Caco-2 (cell line): ENCODE data around the gene SMARCB1. TPM values are rescaled to one million over a fixed set of nuclear protein-coding genes. Genes with fewer than 3 reads are reported as not detected.

ENCODE experiments used
- BruUV-seq: library from RNA; stranded (reverse); fragments of 400-500 nt; replicated peaks from 2 replicates; lab custom pipeline; 2021; lab: Mats Ljungman, UMichigan
- CTCF ChIA-PET: fragments of 300-600 bp; sonication (Branson Sonifier 250); formaldehyde crosslinking; loops from one replicate; lab custom pipeline; 2022; ENCODE audit warnings: antibody characterized with exemption; lab: Charles Lee
- POLR2A ChIA-PET: fragments of 300-600 bp; sonication (Branson Sonifier 250); formaldehyde crosslinking; loops from one replicate; lab custom pipeline; 2022; ENCODE audit warnings: antibody characterized with exemption; lab: Charles Lee
- DNase-seq, 2 experiments: peaks; one replicate each; pipeline versions ENCODE4 v3.0.0 to v3.0.0-alpha.2; 2020 to 2022
- H3K27me3 ChIP-seq: replicated peaks from 2 replicates; pipeline ENCODE4 v1.6.0; 2011; ENCODE audit warnings: low read length; ENCODE audit not compliant: control insufficient read depth, insufficient read depth
- H3K36me3 ChIP-seq: 2 replicates; pipeline ENCODE4 v1.5.1; 2011; ENCODE audit warnings: low read length; ENCODE audit not compliant: control insufficient read depth, insufficient read depth
- H3K4me1 ChIP-seq: fragments of 250-450 bp; sonication (Bioruptor Pico); 2 replicates; pipeline ENCODE4 v1.5.1; 2020; ENCODE audit warnings: mild to moderate bottlenecking
- H3K4me3 ChIP-seq: 2 replicates; pipeline ENCODE4 v1.5.1; 2011; ENCODE audit warnings: low read depth, mild to moderate bottlenecking, control low read depth, low read length
- H3K9me3 ChIP-seq: fragments of 250-450 bp; sonication (Bioruptor Pico); 2 replicates; pipeline ENCODE4 v1.5.1; 2020; ENCODE audit warnings: mild to moderate bottlenecking, moderate library complexity
- H3K27ac Mint-ChIP-seq: one replicate; pipeline ENCODE4 v1.8.0; 2022; ENCODE audit warnings: mixed read lengths; ENCODE audit not compliant: unreplicated experiment
- H3K27me3 Mint-ChIP-seq: one replicate; pipeline ENCODE4 v1.8.0; 2022; ENCODE audit warnings: mixed read lengths; ENCODE audit not compliant: insufficient read depth, unreplicated experiment
- H3K36me3 Mint-ChIP-seq: one replicate; pipeline ENCODE4 v1.8.0; 2022; ENCODE audit warnings: mild to moderate bottlenecking, mixed read lengths; ENCODE audit not compliant: insufficient read depth, unreplicated experiment
- H3K4me1 Mint-ChIP-seq: one replicate; pipeline ENCODE4 v1.8.0; 2022; ENCODE audit warnings: low read depth, mixed read lengths; ENCODE audit not compliant: unreplicated experiment
- H3K4me3 Mint-ChIP-seq: one replicate; pipeline ENCODE4 v1.8.0; 2022; ENCODE audit warnings: mild to moderate bottlenecking, moderate library complexity, mixed read lengths; ENCODE audit not compliant: unreplicated experiment
- H3K9me3 Mint-ChIP-seq: one replicate; pipeline ENCODE4 v1.8.0; 2022; ENCODE audit warnings: mixed read lengths; ENCODE audit not compliant: unreplicated experiment
- CTCF ChIP-seq, 2 experiments: fragments of 200-600 bp in 1 of 2; IDR thresholded peaks; 1 replicate in 1 of 2; 2 replicates in 1 of 2; pipeline versions ENCODE4 v1.5.1 to v1.8.0; 2011 to 2022; ENCODE audit warnings: antibody characterized with exemption in 1 of 2, control low read depth in 1 of 2, inconsistent platforms in 1 of 2, low read depth in 1 of 2, low read length in 1 of 2, mild to moderate bottlenecking in 1 of 2, moderate library complexity in 1 of 2; ENCODE audit not compliant: insufficient read depth in 1 of 2, severe bottlenecking in 1 of 2, unreplicated experiment in 1 of 2
- intact Hi-C: fragments of 100-400 bp; cut with micrococcal nuclease; formaldehyde crosslinking; loops from one replicate; pipeline ENCODE4 v1.10.0; 2022; ENCODE audit not compliant: unreplicated experiment
- total RNA-seq: library from RNA; stranded (reverse); gene quantifications from 2 replicates; pipeline ENCODE4 v1.2.3, GENCODE V29; 2022

Gene SMARCB1
- total RNA-seq, 1 experiment from 2014 or later = 157 TPM

DNA sequence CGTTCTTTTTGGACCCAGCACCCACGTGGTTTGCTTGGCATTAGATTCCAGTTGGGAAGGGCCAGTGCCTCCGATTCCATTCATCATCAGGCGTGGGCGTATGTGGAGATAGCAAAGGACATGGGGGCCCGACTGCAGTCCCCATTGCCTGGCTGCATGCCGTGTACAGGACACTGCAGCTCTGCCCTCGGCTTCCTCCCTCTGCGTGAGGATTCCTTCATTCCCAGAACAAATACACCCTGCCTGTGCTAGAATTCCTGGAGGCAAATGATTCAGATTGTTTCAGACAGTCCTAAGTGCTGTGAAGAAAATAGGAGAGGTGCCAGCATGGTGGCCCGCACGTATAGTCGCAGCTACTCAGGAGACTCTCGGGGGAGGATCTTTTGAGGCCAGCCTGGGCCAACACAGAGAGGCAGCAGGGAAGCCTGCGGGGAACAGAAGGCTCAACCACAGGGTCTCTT, 36.6 kb downstream of the SMARCB1 start:
- ChIA-PET CTCF (interaction anchor here (0.6 to 0.8 kb wide), 3 partner anchors 26 to 496 kb away, joined by 3 to 4 read pairs (median 3); partner anchors contain the start of gene MMP11), POLR2A (no interaction called here)
- H3K4me1 Mint-ChIP-seq = no peaks in the 10 kb centered on the region
- H3K4me3 ChIP-seq = no peak overlapping the region
- no TSS peak for BruUV-seq
- H3K27me3 ChIP-seq = no peaks in the 10 kb centered on the region
- no peaks in the 10 kb centered on the region for H3K9me3 Mint-ChIP-seq
- H3K27me3 Mint-ChIP-seq = no peaks in the 10 kb centered on the region
- DNase-seq = no peak
- H3K36me3 ChIP-seq = peaks cover 3% of the 10 kb centered on the region
- H3K4me1 ChIP-seq = no peaks in the 10 kb centered on the region
- peaks cover 71% of the 10 kb centered on the region for H3K36me3 Mint-ChIP-seq
- no peak overlapping the region for H3K27ac Mint-ChIP-seq
- H3K4me3 Mint-ChIP-seq = no peak overlapping the region
- intact Hi-C loops = no loop called here
- TF ChIP-seq CTCF (IDR thresholded peaks at IDR 0.05; ENCODE audit: insufficient read depth in 1 of 2, low read depth in 1 of 2, low read length in 1 of 2, severe bottlenecking in 1 of 2, unreplicated experiment in 1 of 2) = no peak
- no peaks in the 10 kb centered on the region for H3K9me3 ChIP-seq

- Mint-ChIP-seq H3K4me1 (no peaks in the 10 kb centered on the region), H3K9me3 (no peaks in the 10 kb centered on the region), H3K27me3 (no peaks in the 10 kb centered on the region), H3K4me3 (no peak overlapping the region), H3K27ac (no peak overlapping the region), H3K36me3 (peaks cover 70% of the 10 kb centered on the region)
- no peak for DNase-seq
- Histone ChIP-seq H3K4me1 (no peaks in the 10 kb centered on the region), H3K9me3 (no peaks in the 10 kb centered on the region), H3K4me3 (no peak overlapping the region), H3K36me3 (peaks cover 3% of the 10 kb centered on the region), H3K27me3 (no peaks in the 10 kb centered on the region)
- ChIA-PET CTCF (interaction anchor here (0.6 kb wide), 1 partner anchor 25 kb away, joined by 3 read pairs; no protein-coding TSS in a partner anchor), POLR2A (no interaction called here)
- TF ChIP-seq CTCF (IDR thresholded peaks at IDR 0.05; ENCODE audit: insufficient read depth in 1 of 2, low read depth in 1 of 2, low read length in 1 of 2, severe bottlenecking in 1 of 2, unreplicated experiment in 1 of 2) = no peak
- no TSS peak for BruUV-seq
- intact Hi-C loops = no loop called here
Measured at GRCh38 chr22:23824476-23825245, 37.9 kb downstream of the SMARCB1 start.

GRCh38 chr22:23825246-23825905, 38.6 kb downstream of the SMARCB1 start:
- POLR2A ChIA-PET = no interaction called here
- Mint-ChIP-seq H3K27ac (no peak overlapping the region), H3K4me1 (no peaks in the 10 kb centered on the region), H3K4me3 (no peak overlapping the region), H3K36me3 (peaks cover 70% of the 10 kb centered on the region), H3K9me3 (no peaks in the 10 kb centered on the region), H3K27me3 (no peaks in the 10 kb centered on the region)
- peaks cover 3% of the 10 kb centered on the region for H3K36me3 ChIP-seq
- no peak for DNase-seq
- no peaks in the 10 kb centered on the region for H3K9me3 ChIP-seq
- TF ChIP-seq CTCF (IDR thresholded peaks at IDR 0.05; ENCODE audit: insufficient read depth in 1 of 2, low read depth in 1 of 2, low read length in 1 of 2, severe bottlenecking in 1 of 2, unreplicated experiment in 1 of 2) = no peak
- no peaks in the 10 kb centered on the region for H3K4me1 ChIP-seq
- BruUV-seq = no TSS peak
- no peaks in the 10 kb centered on the region for H3K27me3 ChIP-seq
- intact Hi-C loops = no loop called here
- CTCF ChIA-PET = no interaction called here
- H3K4me3 ChIP-seq = no peak overlapping the region
